H1 (cell line): ENCODE measurements around the gene ZNF526. TPM values are rescaled to one million over a fixed set of nuclear protein-coding genes. Genes with fewer than 3 reads are reported as not detected.

ENCODE experiments used
- BACH1 ChIP-seq: IDR thresholded peaks from 2 replicates; pipeline ENCODE4 v1.6.1; 2012; ENCODE audit warnings: low read length, improper control_type of control experiment
- GTF2F1 ChIP-seq: IDR thresholded peaks from 2 replicates; pipeline ENCODE4 v1.6.1; 2012; ENCODE audit warnings: low read depth, low read length, improper control_type of control experiment, borderline replicate concordance
- KDM4A ChIP-seq: IDR thresholded peaks from one replicate; pipeline ENCODE4 v1.7.1; 2012; ENCODE audit warnings: low read depth, mild to moderate bottlenecking, moderate library complexity, low read length, inconsistent platforms; ENCODE audit not compliant: severe bottlenecking
- POLR2A ChIP-seq, 2 experiments: IDR thresholded peaks; 1 replicate in 1 of 2; 2 replicates in 1 of 2; pipeline ENCODE4 v1.6.1; 2011; ENCODE audit warnings: low read depth in 2 of 2, low read length in 2 of 2, mild to moderate bottlenecking in 2 of 2; ENCODE audit errors: control extremely low read depth in 1 of 2
- POLR2AphosphoS5 ChIP-seq: IDR thresholded peaks from 2 replicates; pipeline ENCODE4 v1.6.1; 2011; ENCODE audit warnings: low read depth, low read length
- RBBP5 ChIP-seq: IDR thresholded peaks from 2 replicates; pipeline ENCODE4 v1.7.1; 2012; ENCODE audit warnings: low read depth, mild to moderate bottlenecking, inconsistent platforms, low read length, moderate library complexity, borderline replicate concordance
- TAF1 ChIP-seq: IDR thresholded peaks from 2 replicates; pipeline ENCODE4 v1.6.1; 2011; ENCODE audit warnings: mild to moderate bottlenecking, low read depth, low read length
- polyA plus RNA-seq, 7 experiments: library from polyadenylated mRNA; depleted of rRNA in 3 of 7; stranded (reverse) in 5 of 7; unstranded in 2 of 7; fragments of >200 nt in 5 of 7; fragments of 200-250 nt in 2 of 7; gene quantifications; 1 replicate in 5 of 7; 2 replicates in 1 of 7; 4 replicates in 1 of 7; pipeline versions ENCODE4 v1.2.1 to v1.2.3, GENCODE V29; 2011 to 2013; ENCODE audit warnings: missing spikeins in 2 of 7, mixed read lengths in 2 of 7
- total RNA-seq: library from RNA; stranded (reverse); fragmentation: NEBNext Ultra II Directional; extraction: Animal tissue kit (Norgen Biotek cat#: 25700); gene quantifications from 2 replicates; pipeline ENCODE4 v1.2.1, GENCODE V29; 2021

The ZNF526 gene
- total and polyA plus RNA-seq, 2 of the 8 experiments (the other 6 are each of a cell fraction or from before 2014, with no cell fraction given) = 8.4 to 14.1 TPM

DNA sequence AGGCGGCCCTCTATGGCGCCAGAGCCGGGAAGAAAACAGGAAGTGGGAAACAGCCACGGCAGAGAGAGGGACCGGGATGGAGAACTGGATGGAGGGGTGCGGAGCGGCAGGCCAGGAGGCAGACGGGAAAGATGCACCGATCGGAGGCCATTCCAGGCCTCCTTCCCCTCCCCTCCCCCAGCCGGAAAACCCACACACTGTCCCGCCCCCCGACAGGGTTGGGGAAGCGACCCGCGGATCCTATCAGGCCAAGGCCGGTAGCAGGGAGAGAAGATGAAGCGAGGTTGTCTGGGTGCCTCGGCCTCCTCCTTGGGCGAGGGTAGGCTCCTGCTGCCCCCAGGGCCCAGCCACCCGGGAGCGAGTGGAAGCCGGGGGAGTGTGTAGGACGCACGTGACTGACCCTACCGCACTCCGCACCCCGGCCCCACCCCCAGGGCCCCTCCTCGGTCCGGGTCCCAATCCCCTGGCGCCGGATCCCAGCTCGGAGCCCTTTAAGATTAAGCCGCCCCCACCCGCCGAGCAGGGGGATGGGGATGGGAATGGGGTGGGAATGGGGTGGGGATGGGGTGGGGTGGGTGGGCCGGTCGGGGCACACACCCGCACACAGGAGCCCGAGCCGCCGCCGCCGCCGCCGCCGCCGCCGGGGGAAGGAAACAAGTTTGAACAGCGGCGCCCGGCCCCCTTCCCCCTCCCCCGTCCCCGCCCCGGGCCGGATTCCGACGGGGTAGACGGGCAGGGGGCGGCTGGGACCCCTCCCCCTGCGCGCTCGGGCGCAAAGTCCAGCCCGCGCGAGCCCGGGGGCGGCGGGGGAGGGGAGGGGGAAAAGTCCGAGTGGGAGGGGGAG lies 33.4 kb downstream of the ZNF526 start (continued):
- TF ChIP-seq POLR2AphosphoS5 = peak; percentile 73
- no peak for TF ChIP-seq GTF2F1
- no peak for TF ChIP-seq KDM4A
- TF ChIP-seq TAF1 = 0 out of 2 replicates have a peak, but pooled peaks have one; percentile 54
- peak in 1 of 2 experiments; percentile 72; a peak in 1 of 3 replicates for TF ChIP-seq POLR2A (IDR thresholded peaks at IDR 0.05; ENCODE audit: control extremely low read depth in 1 of 2, low read depth in 2 of 2, low read length in 2 of 2)
- TF ChIP-seq BACH1 = no peak
- peak; percentile 46; the same call in 1 of the 2 replicates for TF ChIP-seq RBBP5
